Left colon (tissue), 2 donors: ENCODE results near the gene RASA4B. TPM values are rescaled to one million over a fixed set of nuclear protein-coding genes. Genes with fewer than 3 reads are reported as not detected.
"Not testable (repeated sequence)": the region's sequence is repeated elsewhere in the genome, so short reads cannot be mapped to it uniquely, and the experiment has no call there.

Experiments used
- ATAC-seq: fragments of 200-7000 bp; cut with Tn5 transposase; one replicate; pipeline ENCODE4 v1.9.1; 2020; ENCODE audit warnings: mild to moderate bottlenecking, moderate library complexity
- DNase-seq, 2 donors: peaks; one replicate each; pipeline ENCODE4 v3.0.0-alpha.2; 2020
- intact Hi-C, 2 donors: fragments of 100-400 bp; cut with DNase I in 1 of 2; cut with micrococcal nuclease in 1 of 2; formaldehyde crosslinking; loops; one replicate each; pipeline versions ENCODE4 v1.11.2 to v1.14.0; 2022; cut with DNase I, micrococcal nuclease
- long read RNA-seq: library from polyadenylated mRNA; unstranded; transcript quantifications from one replicate; pipeline ENCODE4 v2.0.0, GENCODE V29; 2021
- total RNA-seq, 2 donors: library from RNA; stranded (reverse); fragmentation: NEBNext Ultra II Directional; extraction: Animal tissue kit (Norgen Biotek cat#: 25700); gene quantifications; one replicate each; pipeline ENCODE4 v1.2.1, GENCODE V29; 2021
- donor health status: DM: no; HTN: no; CAD: no.
- donor health status: DM: yes; HTN: yes; CAD: no.

Gene RASA4B
- 10 to 100 TPM; 13.4 to 22.5 TPM for total RNA-seq
- long read RNA-seq, partial matches to known transcripts, result 1 of 7 reads
- long read RNA-seq, other reads (novel, unspliced or antisense), result 3 of 7 reads

DNA sequence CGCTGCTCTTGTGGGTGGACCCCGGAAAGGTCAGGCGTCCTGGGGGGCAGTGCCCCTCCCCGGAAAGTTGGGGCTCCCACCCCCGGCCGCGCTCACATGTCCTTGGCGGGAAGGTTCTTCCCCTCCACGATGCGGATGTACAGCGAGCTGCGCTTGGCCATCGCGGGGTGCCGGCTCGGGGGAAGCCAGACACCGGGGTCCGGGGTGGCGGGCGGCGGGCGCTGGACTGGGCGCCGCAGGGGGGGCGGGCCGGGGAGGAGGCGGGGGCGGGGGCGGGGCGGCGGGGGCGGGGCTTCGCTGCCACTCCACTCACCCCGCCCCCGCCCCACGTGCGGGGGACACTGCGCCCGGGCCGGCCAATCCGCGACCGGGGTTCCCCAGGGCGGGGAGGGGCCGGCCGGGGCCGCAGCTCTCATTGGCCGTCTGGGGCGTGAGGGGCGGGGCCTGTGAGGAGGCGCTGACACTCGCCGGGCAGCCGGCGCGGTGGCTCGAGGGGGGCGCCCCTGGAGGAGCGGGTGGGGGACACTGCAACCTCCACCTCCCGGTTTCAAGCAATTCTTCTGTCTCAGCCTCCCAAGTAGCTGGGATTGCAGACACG, at the start of gene RASA4B:
RASA4B (minus strand) TSS at position 228 of the 598 bp plus-strand sequence; CDS start at position 161, 67 bp downstream.
- peak in 1 of 2 donors; percentile 42 for DNase-seq

DNA sequence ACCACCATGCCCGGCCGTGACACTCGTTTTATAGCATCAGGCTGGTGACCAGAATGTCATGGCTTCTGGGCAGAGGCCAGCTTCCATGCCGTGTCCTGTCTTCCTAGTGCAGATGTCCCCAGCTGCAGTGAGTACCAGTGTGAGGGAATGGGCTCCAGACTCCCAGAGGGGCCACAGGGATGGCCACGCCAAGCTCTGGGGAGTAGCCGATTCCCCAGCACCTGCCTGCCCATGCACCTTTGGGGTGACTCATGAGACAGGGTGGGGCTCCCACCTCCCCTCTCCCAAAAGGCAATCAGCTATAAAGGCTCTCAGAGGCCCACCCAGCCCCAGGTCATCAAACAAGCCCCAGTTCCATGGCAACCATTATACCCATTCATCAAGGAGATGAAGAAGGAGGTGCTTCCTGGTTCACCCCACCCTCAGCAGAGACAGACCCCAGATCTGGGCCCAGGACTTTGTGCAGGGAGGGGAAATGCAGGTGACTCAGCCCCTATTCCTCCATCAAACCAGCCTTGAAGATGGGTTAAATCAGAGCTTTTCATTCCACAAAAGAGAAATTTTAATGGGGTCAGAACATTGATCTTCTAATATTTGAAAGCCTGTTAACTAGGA, 33.3 kb upstream of the RASA4B start, which contains the start of gene SPDYE2:
SPDYE2 (plus strand) TSS at position 419 of the 615 bp plus-strand sequence. CDS start 2,030 bp downstream, outside the sequence.
- intact Hi-C loops, DNase-seq: not testable (repeated sequence)
- ATAC-seq, result peak; percentile 28

More for the DNA sequence above, at the start of gene RASA4B:
- intact Hi-C loops, result not testable (repeated sequence)
- ATAC-seq, result peak; percentile 97

DNA sequence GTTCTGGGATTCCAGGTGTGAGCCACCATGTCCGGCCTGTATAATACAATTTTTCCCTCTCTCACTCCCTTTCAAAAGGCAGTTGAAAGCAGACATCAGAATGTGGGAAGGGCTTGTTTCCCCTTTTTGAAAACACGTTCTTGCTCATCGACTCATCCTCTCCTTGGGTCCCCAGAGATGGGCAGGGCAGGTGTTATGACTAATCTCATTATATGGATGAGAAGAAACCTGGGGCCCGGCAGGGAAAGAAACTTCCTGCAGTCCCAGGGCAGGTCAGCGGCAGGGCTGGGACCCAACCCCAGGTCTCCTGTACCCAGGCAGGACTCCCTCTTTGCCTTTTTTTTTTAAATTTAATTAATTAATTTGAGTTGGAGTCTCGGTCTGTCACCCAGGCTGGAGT, 28.8 kb upstream of the RASA4B start:
- DNase-seq, ATAC-seq, intact Hi-C loops: not testable (repeated sequence)

DNA sequence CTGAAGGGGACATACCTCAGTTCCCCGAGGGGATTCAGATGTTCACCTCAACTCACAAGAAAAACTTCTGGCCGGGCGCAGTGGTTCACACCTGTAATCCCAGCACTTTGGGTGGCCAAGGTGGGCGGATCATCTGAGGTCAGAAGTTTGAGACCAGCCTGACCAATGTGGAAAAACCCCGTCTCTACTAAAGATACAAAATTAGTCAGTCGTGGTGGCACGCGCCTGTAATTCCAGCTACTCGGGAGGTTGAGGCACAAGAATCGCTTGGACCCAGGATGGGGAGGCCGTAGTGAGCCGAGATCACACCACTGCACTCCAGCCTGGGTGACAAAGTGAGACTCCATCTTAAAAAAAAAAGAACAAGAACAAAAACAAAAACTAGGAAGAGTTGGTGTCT, 27.7 kb upstream of the RASA4B start:
- ATAC-seq, DNase-seq, intact Hi-C loops: not testable (repeated sequence)

DNA sequence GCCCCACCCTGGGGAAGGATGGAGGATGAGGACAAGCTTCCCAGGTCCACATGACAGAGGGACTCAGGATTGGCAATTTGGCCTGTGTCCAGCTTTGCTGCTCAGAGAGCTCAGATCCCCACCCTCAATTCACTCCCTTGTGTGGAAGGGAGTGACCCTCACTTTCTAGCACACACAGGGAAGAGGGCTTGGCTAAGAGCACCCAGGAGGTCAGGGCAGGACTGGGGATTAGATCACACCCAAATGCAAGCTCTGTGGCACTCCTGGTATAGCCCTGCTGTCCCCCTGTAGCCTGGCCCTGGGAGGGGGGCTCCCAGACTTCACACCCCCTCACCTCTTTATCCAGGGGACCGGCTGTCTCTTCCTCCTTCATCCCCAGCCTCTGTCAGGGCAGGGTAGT, 26.8 kb upstream of the RASA4B start:
- peak; percentile 37 for ATAC-seq
- intact Hi-C loops, DNase-seq: not testable (repeated sequence)

DNA sequence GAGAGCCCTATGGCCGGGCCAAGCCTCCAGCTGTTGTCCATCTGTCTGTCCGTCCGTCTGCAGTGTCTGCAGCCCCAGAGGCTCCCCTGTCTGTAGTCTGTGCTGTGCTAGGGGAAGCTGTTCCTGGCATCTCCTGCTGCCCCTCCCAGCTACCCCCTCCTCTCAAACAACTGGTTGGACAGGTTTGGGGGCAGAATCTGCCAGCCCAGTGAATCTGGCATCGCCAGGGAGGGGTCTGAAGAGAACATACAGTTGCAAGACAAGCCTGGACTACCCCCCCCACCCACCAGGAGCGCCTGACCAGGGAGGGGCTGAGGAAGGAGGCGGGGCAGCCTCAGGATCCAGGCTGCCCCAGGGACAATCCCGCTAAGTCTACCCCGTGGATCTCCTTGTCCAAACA, 26.0 kb upstream of the RASA4B start, which contains the start of gene UPK3BL2:
UPK3BL2 (minus strand) TSS at position 101 of the 400 bp plus-strand sequence; CDS start at position 41, 60 bp downstream.
- ATAC-seq, result peak; percentile 6
- intact Hi-C loops, DNase-seq: not testable (repeated sequence)

DNA sequence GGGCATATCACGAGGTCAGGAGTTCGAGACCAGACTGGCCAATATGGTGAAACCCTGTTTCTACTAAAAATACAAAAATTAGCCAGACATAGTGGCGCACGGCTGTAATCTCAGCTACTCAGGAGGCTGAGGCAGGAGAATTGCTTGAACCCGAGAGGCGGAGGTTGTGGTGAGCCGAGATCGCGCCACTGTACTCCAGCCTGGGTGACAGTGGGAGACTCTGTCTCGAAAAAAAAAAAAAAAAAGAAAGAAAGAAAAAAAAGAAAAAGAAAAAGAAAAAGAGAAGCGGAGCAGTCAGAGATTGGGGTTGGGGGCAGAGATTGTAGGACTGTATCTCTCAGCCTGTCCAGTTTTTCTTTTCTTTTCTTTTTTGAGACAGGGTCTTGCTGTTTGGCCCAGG, 25.2 kb upstream of the RASA4B start:
- ATAC-seq, DNase-seq, intact Hi-C loops: not testable (repeated sequence)

DNA sequence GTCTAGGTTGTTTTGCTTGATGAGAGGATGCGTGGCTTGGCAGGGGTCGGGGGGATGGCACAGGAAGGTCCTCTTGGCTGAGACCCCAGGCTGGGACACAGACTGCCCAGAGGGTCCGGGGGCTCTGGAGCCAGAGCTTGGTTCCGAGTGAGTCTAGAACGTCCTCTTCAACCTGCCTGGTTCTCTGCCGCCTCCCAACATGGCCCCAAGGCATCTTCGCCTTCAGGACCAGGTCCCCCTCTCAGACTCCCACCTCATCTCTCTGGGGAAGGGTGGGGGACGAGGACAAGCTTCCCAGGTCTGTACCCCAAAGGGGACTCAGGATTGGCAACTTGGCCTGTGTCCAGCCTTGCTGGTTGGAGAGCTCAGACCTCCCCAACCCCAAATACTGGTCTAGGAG, 24.5 kb upstream of the RASA4B start:
- ATAC-seq, DNase-seq, intact Hi-C loops: not testable (repeated sequence)

DNA sequence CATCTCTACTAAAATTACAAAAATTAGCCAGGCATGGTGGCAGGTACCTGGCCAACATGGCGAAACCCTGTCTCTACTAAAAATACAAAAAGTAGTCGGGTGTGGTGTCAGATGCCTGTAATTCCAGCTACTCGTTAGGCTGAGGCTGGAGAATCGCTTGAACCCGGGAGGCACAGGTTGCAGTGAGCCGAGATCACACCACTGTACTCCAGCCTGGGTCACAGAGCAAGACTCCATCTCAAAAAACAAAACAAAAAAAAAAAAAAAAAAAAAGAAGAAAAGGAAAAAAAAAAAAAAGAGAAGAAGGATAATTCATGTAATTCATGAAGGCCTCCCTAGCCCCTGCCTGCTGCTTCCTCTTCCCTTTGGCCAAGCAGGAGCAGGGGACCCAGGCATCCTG, 23.0 kb upstream of the RASA4B start:
- ATAC-seq, DNase-seq, intact Hi-C loops: not testable (repeated sequence)

DNA sequence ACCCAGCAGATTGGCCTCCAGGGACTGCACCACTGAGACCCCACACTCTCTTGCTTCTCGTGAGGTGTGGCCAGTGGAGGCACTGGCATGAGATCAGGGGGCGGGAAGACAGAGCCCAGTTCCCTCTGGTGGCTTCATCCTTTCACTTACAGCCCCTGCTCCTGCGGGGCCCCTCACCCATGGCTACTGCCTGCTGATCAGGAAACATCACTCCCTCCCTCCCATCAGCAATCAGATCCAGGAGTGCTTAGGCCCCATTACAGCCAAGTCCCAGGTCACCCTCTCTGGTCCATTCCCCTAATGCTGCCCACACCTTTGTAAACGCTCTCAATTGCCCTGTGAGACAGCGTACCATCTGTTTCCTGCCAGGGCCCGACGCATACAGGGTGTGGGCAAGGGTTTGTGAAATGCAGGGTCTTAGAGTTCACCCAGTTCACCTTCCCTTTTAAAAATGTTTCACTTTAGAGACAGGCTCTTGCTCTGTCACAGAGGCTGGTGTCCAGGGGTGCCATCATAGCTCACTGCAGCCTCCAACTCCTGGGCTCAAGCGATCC, 17.6 kb upstream of the RASA4B start:
- DNase-seq, intact Hi-C loops: not testable (repeated sequence)
- peak; percentile 65 for ATAC-seq

DNA sequence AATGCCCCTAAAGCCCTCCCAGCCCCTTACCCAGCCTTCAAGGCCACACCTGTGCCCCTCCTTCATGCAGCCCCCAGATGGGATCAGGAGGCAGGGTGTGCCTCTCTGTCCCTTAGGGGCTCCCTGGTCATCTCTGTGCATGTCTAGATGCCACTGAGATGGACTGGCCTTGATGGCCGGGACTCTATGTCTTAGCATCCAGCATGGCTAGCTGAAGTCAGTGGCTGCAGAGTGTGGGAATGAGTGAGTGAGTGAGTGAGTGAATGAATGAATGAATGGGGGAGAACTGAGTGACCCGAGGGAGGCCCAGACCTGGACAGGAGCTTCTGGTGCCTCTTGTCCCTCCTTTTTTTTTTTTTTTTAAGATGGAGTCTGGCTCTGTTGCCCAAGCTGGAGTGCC, 14.6 kb upstream of the RASA4B start:
- DNase-seq, intact Hi-C loops: not testable (repeated sequence)
- ATAC-seq, result peak; percentile 3

DNA sequence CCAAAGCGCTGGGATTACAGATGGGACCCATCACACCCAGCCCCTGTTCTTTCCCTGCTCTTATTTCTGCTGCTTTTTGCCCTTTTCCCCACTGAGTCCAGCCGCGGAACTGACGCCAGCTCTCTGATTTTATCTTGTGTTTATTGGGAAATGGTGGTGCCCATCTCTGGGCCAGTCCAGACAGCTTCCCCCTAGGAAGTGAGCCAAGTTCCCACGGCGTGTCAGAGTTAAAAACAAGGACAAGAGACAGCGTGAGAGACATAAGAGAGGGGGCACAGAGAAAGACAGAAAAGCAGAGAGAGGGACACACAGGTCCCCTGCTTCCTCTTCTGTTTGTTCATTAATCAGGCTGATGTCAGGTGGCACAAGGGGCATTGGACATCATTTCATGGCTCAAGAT, 14.0 kb upstream of the RASA4B start:
- DNase-seq, intact Hi-C loops, ATAC-seq: not testable (repeated sequence)

DNA sequence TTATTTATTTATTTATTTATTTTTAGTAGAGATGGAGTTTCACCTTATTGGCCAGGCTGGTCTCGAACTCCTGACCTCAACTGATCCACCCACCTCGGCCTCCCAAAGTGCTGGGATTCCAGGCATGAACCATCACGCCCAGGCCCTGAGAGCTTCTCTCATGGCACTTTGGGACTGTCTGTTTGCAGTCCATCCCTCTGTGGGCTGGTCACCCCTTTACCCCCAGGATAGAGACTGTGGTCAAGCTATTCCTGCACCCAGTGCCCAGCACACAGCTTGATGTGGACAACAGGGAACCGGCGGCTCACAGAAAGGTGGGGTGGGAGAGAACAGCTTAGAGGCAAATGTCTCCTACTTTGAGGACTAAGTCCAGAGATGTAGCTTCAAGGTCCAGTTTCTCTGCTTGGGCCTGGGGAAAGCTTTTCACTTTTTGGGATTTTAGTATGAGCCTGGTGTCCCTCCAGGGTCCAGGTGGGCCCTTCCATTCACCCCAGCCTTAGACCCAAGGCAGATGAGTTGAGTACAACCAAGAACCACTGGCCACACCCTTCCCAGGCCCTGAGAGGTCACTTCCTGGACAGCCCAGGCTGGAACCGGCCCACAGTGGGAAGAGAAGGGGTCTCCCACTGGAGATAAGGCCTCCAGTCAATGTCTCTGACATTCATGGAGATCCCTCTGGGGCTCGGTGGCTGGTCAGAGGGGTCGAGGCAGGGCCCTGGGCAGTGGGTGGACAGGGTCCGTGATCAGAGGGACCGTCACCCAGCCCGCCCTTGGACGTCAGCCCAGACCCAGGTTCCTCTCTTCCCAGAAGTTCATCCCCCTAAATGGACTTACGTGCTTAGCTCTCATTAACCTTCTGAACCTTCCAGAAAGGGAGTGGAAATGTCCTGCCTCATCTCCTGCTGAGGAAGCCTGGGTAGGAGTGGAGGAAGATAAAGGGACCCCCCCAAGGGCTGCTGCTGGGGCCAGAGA, 10.5 kb upstream of the RASA4B start:
- intact Hi-C loops, DNase-seq: not testable (repeated sequence)
- peak; percentile 8 for ATAC-seq

DNA sequence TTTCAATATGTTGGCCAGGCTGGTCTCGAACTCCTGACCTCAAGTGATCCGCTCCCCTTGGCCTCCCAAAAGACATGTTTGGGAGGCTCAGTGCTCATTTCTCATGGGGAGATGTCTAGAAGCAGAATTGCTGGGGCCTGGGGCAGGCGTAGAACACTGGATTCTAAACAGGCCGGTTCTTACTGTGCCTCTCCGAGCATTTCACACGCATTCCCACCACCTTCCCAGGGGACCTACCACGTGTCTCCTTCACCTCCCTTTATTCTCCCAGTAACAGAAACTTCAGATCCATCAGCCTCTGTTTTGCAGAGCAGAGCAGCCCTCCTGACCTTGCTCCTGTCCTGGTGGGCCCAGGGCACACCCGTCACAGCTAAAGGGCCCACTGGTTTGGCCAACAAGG, 9.6 kb upstream of the RASA4B start:
- ATAC-seq, DNase-seq, intact Hi-C loops: not testable (repeated sequence)

DNA sequence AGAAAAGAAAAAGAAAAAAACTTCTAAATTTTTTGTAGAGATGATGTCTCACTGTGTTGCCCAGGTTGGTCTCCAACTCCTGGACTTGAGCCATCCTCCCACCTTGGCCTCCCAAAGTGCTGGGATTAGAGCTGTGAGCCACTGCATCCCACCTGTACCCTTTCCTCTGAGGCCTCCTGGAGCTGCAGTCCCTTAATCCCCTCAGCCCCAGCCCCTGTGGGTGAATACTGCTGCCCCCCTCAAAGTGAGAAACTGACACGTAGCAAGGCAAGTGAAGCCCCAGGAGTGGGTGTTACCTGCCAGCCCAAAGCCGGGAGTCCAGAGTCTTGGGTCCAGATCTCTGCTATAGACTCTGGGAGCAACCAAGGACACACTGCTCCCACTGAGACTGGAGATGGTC, 7.2 kb upstream of the RASA4B start:
- ATAC-seq, result peak; percentile 12
- DNase-seq, intact Hi-C loops: not testable (repeated sequence)

DNA sequence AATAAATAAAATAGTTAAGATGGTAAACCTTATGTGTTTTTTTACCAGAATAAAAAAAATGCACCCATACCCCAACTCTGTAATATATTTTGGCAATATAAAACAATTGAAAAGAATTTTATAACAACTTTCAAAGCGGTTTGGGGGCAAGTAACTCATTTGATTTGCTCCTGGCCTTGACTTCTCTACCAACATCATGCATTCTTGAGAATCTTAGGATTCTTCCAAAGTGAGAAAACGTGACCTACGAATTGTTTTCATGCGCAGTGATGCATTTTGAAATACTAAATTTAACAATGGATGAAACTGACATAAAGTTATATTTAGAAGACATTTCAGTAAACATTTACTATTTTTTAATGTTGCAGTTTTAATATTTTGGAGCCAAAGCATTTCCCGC, 3.2 kb upstream of the RASA4B start:
- intact Hi-C loops, ATAC-seq, DNase-seq: not testable (repeated sequence)

DNA sequence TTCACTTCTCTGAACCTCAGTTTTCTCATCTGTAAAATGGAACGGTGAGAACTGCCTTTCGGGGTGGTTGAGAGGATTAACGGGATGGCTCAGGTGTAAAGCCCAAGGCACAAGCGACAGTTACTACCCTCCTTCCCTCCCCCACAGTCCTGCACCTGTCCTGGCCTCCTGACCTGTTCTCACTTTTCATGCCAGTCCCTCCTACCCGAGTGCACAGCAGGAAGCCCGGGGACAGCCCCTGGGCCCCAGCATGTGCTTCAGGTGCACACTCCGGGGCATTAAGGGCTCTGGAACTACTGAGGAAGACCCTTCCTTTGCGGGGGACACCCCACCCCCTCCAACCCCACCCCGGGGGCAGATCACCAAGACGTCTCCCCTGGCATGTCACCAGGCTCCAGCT, 626 bp downstream of the RASA4B start:
- ATAC-seq, result peak; percentile 31
- intact Hi-C loops, DNase-seq: not testable (repeated sequence)

DNA sequence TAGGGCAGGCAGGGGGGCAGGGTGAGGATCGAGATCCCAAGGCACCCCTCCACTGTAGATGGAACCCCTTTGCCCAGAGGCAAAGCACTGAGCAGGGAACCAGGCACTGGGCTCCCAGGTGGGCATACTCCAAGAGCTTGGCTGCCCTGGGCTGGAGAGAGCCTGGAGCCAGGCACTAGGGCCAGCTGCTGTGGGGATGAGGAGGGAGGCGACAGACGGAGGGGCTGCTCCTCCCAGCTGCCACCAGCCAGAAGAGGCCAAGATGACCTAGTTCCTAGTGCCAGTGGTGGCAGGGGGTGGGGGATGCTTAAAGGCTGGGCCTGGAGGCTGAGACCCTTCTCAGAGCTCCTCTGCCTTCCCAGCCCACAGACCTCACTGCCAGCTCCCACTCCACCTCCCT, 1.7 kb downstream of the RASA4B start:
- intact Hi-C loops, ATAC-seq, DNase-seq: not testable (repeated sequence)
